T-helper 17 cell (primary cell): ENCODE measurements around the gene CLNK. TPM values are rescaled to one million over a fixed set of nuclear protein-coding genes. Genes with fewer than 3 reads are reported as not detected.

ENCODE experiments used
- ATAC-seq: fragments of 150-1000 bp; cut with Tn5 transposase; 2 replicates; pipeline ENCODE4 v1.10.0; 2021; ENCODE audit warnings: mild to moderate bottlenecking, moderate library complexity
- DNase-seq, 3 donors: peaks; one replicate each; pipeline versions ENCODE4 v3.0.0 to v3.0.0-alpha.2; 2020 to 2021
- H3K9me3 ChIP-seq: one replicate; pipeline ENCODE4 v1.7.0; 2013; ENCODE audit warnings: low read length, mild to moderate bottlenecking; ENCODE audit not compliant: control insufficient read depth, poor library complexity, severe bottlenecking
- H3K27ac Mint-ChIP-seq: one replicate; pipeline ENCODE4 v1.8.0; 2022; ENCODE audit warnings: mild to moderate bottlenecking, moderate library complexity, mixed read lengths
- H3K27me3 Mint-ChIP-seq: one replicate; pipeline ENCODE4 v1.8.0; 2022; ENCODE audit warnings: mixed read lengths
- H3K36me3 Mint-ChIP-seq: one replicate; pipeline ENCODE4 v1.8.0; 2022; ENCODE audit warnings: low read depth, mixed read lengths
- H3K4me1 Mint-ChIP-seq: one replicate; pipeline ENCODE4 v1.8.0; 2022; ENCODE audit warnings: mild to moderate bottlenecking, mixed read lengths
- H3K4me3 Mint-ChIP-seq: one replicate; pipeline ENCODE4 v1.8.0; 2022; ENCODE audit warnings: mild to moderate bottlenecking, moderate library complexity, mixed read lengths
- total RNA-seq, 4 donors: library from RNA in 2 of 4; stranded (reverse) in 2 of 4; gene quantifications; one replicate each; pipeline ENCODE4 v1.2.3 and lab custom pipeline; 2022 to 2026

The CLNK gene
- total RNA-seq, 2 donors from 2014 or later: 0.12 to 0.39 TPM

GRCh38 chr4:10456260-10456594 lies 228.3 kb downstream of the CLNK start:
- Mint-ChIP-seq H3K4me1 (peaks cover 4% of the 10 kb centered on the region), H3K36me3 (peaks cover 2% of the 10 kb centered on the region), H3K4me3 (peak overlapping the region; percentile 88), H3K27me3 (peaks cover 6% of the 10 kb centered on the region), H3K27ac (peak overlapping the region; percentile 77)
- H3K9me3 ChIP-seq: no peaks in the 10 kb centered on the region
- DNase-seq (no peak), ATAC-seq (no peak)

GRCh38 chr4:10455133-10455532 lies 229.4 kb downstream of the CLNK start:
- Mint-ChIP-seq H3K27ac (no peak overlapping the region), H3K4me1 (peaks cover 4% of the 10 kb centered on the region), H3K4me3 (no peak overlapping the region), H3K36me3 (peaks cover 2% of the 10 kb centered on the region), H3K27me3 (peaks cover 6% of the 10 kb centered on the region)
- no peak for DNase-seq
- no peak for ATAC-seq
- no peaks in the 10 kb centered on the region for H3K9me3 ChIP-seq

- DNase-seq (no peak), ATAC-seq (no peak)
- peaks cover 2% of the 10 kb centered on the region for H3K36me3 Mint-ChIP-seq
- no peak overlapping the region for H3K27ac Mint-ChIP-seq
- H3K9me3 ChIP-seq: no peaks in the 10 kb centered on the region
- H3K4me3 Mint-ChIP-seq: no peak overlapping the region
- peaks cover 6% of the 10 kb centered on the region for H3K27me3 Mint-ChIP-seq
- peaks cover 4% of the 10 kb centered on the region for H3K4me1 Mint-ChIP-seq
Measured at GRCh38 chr4:10454726-10455125, 229.8 kb downstream of the CLNK start.

- H3K27ac Mint-ChIP-seq: no peak overlapping the region
Measured at GRCh38 chr4:10454121-10454520, 230.4 kb downstream of the CLNK start.

GRCh38 chr4:10448991-10449390 lies 235.6 kb downstream of the CLNK start:
- peaks cover 5% of the 10 kb centered on the region for H3K36me3 Mint-ChIP-seq
- no peak for DNase-seq
- H3K27me3 Mint-ChIP-seq: no peaks in the 10 kb centered on the region
- ATAC-seq: no peak
- H3K27ac Mint-ChIP-seq: no peak overlapping the region
- H3K4me3 Mint-ChIP-seq: no peak overlapping the region
- no peaks in the 10 kb centered on the region for H3K4me1 Mint-ChIP-seq
- H3K9me3 ChIP-seq: peaks cover 15% of the 10 kb centered on the region

More at GRCh38 chr4:10454121-10454520, 230.4 kb downstream of the CLNK start:
- H3K9me3 ChIP-seq: no peaks in the 10 kb centered on the region
- peaks cover 4% of the 10 kb centered on the region for H3K4me1 Mint-ChIP-seq
- DNase-seq: no peak
- H3K36me3 Mint-ChIP-seq: peaks cover 2% of the 10 kb centered on the region
- no peak overlapping the region for H3K4me3 Mint-ChIP-seq
- peaks cover 6% of the 10 kb centered on the region for H3K27me3 Mint-ChIP-seq
- ATAC-seq: no peak

GRCh38 chr4:10442976-10443375 lies 241.6 kb downstream of the CLNK start:
- Mint-ChIP-seq H3K4me3 (no peak overlapping the region), H3K36me3 (peaks cover 4% of the 10 kb centered on the region), H3K27ac (no peak overlapping the region), H3K27me3 (no peaks in the 10 kb centered on the region), H3K4me1 (no peaks in the 10 kb centered on the region)
- no peak for ATAC-seq
- peaks cover 15% of the 10 kb centered on the region for H3K9me3 ChIP-seq
- no peak for DNase-seq

GRCh38 chr4:10441512-10441911 lies 243.1 kb downstream of the CLNK start:
- no peak for DNase-seq
- ATAC-seq: no peak
- Mint-ChIP-seq H3K4me1 (no peaks in the 10 kb centered on the region), H3K36me3 (peaks cover 2% of the 10 kb centered on the region), H3K4me3 (no peak overlapping the region), H3K27ac (no peak overlapping the region), H3K27me3 (no peaks in the 10 kb centered on the region)
- H3K9me3 ChIP-seq: peaks cover 8% of the 10 kb centered on the region

GRCh38 chr4:10438924-10439323 lies 245.6 kb downstream of the CLNK start:
- DNase-seq (no peak), ATAC-seq (no peak)
- Mint-ChIP-seq H3K27ac (no peak overlapping the region), H3K36me3 (no peaks in the 10 kb centered on the region), H3K4me3 (no peak overlapping the region), H3K4me1 (no peaks in the 10 kb centered on the region), H3K27me3 (no peaks in the 10 kb centered on the region)
- H3K9me3 ChIP-seq: no peaks in the 10 kb centered on the region

- H3K27me3 Mint-ChIP-seq: no peaks in the 10 kb centered on the region
Measured at GRCh38 chr4:10437735-10438134, 246.8 kb downstream of the CLNK start.

More at GRCh38 chr4:10437735-10438134, 246.8 kb downstream of the CLNK start:
- H3K4me3 Mint-ChIP-seq: no peak overlapping the region
- no peaks in the 10 kb centered on the region for H3K4me1 Mint-ChIP-seq
- DNase-seq (no peak), ATAC-seq (no peak)
- H3K36me3 Mint-ChIP-seq: no peaks in the 10 kb centered on the region
- H3K9me3 ChIP-seq: no peaks in the 10 kb centered on the region
- no peak overlapping the region for H3K27ac Mint-ChIP-seq

Other genes with a start within 250 kb of the CLNK start
- 10 to 100 TPM; 16.2 to 24.2 TPM for gene ZNF518B, start 227.3 kb downstream of the CLNK start, total RNA-seq